NCI-H1436 treated with DMSO at 0.1 percent for 48 hours (cell line): ENCODE measurements around the gene MTUS2.

Experiments used
- DNase-seq: peaks from one replicate; lab custom pipeline; 2025; lab: John Stamatoyannopoulos, UW

Gene MTUS2

DNA sequence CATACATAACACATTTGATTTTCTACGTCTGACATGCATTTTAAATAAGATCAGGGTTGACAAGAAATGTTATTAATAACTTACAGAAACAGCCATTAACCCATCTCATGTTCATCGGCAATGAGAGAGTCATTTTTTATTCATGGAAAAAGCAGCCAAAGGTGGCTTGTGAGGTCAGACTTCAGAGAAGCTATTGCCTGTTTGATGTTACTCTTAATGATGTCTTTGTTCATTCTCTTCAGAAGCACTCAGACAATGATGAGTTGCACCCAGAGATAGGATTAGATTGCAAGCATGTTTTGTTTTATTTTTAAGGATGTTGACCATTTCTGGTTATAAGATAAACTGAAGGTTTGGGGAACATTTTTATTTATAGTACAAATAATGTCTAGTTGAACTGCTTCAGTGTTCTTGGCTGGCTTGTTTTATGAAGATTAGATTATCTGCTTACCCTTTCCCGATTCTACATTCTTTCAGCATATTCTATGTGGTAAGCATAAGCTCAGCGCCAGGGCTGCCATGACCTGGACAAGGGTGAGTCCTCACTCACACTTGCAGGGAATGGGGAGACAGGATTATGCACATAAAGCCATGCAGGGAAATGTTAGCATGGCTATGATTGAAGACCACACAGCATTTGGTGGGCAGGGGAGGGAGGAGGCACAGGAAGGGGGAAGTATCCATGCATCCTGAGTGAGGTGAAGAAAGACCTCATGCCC, 288.1 kb downstream of the MTUS2 start:
- DNase-seq, result no peak

DNA sequence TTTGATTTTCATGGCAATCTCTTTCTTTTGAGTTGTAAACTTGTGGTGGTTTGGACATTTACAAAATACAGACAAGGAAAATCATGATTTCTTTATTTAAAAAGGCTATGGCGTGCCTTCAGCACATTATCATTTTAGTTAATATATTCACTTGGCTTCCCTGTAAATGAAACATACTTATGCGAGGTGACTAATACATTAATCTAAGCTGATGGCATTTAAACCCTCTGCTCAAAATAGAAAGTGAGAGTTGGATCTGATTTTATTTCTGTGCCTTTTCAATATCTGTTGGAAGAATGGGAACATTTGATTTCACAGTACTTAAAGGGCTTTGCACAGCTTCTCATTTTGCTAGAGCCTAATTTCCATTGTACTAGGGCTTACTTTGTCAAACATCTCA, 289.8 kb downstream of the MTUS2 start:
- no peak for DNase-seq

DNA sequence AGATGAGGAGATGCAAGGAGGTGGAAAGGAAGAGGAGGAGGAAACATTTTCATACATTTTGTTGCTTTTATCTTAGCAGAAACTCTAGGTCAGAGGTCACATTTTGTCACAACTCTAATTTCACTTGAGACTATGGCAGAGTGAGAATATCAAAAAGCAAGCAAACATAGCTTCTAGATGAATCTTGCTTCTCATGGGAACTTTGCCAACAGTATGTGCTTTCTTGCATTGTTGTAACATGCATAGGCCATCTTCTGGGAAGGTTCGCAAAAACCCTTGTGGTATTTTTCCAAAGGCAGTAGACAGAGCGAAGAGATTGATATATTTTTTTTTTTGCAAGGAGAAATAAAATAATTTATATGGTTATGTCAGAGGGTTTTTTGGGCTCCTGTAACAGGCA, 291.3 kb downstream of the MTUS2 start:
- DNase-seq, result no peak

GRCh38 chr13:29115842-29116241, 295.7 kb downstream of the MTUS2 start:
- DNase-seq, result no peak

GRCh38 chr13:29117663-29118062, 297.5 kb downstream of the MTUS2 start:
- DNase-seq, result no peak

- DNase-seq, result no peak
Measured at GRCh38 chr13:29118471-29118870, 298.3 kb downstream of the MTUS2 start.

- DNase-seq, result no peak
Measured at GRCh38 chr13:29125191-29125933, 305.2 kb downstream of the MTUS2 start.

GRCh38 chr13:29125934-29126424, 305.8 kb downstream of the MTUS2 start:
- DNase-seq, result no peak

GRCh38 chr13:29129616-29130015, 309.5 kb downstream of the MTUS2 start:
- DNase-seq, result no peak

- no peak for DNase-seq
Measured at GRCh38 chr13:29131159-29131558, 311.0 kb downstream of the MTUS2 start.

- no peak for DNase-seq
Measured at GRCh38 chr13:29131881-29132668, 311.9 kb downstream of the MTUS2 start.

- no peak for DNase-seq
Measured at GRCh38 chr13:29136341-29136740, 316.2 kb downstream of the MTUS2 start.

DNA sequence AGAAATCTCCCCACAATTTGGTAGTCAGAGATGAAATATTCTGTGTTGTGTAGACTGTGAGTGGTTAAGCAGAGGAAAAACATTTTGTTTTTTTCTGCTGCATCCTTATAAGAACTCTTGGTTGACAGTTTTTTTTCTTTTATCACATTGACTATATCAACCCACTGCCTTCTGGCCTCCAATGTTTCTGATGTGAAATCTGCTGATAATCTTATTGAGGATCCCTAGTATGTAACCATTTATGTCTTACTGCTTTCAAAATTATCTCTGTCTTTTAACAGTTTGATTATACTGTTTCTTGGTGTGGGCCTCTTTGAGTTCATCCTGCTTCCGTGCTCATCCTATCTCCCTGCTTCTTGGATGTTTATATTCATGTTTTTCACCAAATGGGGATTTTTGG, 316.9 kb downstream of the MTUS2 start:
- DNase-seq, result no peak

- DNase-seq, result no peak
Measured at GRCh38 chr13:29137995-29138394, 317.9 kb downstream of the MTUS2 start.

DNA sequence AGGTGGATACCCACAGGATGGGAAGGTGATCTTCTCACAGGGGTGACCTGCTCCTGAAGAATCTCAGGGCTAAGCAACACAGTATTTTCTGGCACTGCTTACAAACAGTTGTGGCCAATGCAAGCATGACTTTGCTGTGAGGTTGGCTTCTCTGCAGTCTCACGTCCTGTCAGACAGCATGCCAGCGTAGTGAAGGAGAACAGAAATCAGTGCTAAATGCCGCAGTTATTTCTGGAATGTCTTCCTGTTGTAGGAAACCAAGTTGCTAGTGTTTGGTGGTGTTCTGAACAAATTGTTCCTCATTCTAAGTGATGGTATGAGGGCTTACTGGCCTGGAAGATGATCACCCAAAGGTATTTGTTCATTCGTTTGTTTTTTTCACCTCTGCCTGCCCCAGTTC, 320.1 kb downstream of the MTUS2 start:
- no peak for DNase-seq

DNA sequence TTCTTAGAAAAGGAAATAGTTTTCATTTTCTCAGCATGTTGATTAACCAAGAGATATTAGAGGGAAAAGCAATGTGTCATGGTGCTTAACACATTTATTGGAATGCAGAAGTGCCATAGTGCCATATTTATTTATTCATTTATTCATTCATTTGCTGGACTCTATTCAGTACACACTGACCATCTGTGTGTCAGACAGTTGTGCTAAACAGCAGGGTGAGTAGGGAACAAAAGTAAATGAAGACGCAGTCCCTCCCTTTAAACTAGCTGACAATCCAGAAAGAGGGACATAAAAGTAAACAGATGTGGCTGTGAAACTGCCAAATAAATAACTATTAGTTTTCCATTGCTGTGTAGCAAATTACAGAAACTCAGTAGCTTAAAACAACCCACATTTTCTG, 323.7 kb downstream of the MTUS2 start:
- DNase-seq, result no peak

DNA sequence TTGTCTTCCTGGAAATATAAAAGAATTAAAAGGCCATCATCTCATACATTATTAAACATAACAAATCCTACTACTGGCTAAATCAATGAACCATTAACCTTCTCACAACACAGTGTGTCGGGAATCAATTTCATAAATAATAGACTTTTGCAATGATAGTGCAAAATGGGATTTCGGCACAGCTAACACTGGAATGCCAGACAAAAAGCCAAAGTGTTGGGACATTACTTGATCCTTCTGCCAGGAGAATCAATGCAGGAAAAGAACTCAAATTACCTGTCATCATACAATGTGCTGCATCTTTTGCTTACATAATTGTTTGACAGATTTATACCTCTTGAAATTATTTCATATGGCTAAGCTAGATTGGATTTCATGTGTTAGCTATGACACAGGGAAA, 334.3 kb downstream of the MTUS2 start:
- DNase-seq, result no peak

GRCh38 chr13:29156136-29156535, 336.0 kb downstream of the MTUS2 start:
- DNase-seq, result no peak

DNA sequence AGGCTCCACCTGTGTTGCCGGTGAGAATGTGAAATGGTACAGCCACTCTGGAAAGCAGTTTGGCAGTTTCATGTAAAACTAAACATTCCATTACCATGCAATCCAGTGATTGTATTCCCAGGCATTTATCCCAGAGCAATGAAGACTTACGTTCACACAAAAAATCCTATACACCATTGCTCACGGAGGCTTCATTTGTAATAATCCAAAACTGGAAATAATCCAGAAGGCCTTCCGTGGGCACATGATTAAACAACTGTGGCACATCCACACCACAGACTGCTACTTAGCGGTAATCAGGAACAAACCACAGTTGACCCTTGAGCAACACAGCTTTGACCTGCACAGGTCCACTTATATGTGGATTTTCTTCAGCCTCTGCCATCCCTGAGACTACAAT, 339.7 kb downstream of the MTUS2 start:
- no peak for DNase-seq

DNA sequence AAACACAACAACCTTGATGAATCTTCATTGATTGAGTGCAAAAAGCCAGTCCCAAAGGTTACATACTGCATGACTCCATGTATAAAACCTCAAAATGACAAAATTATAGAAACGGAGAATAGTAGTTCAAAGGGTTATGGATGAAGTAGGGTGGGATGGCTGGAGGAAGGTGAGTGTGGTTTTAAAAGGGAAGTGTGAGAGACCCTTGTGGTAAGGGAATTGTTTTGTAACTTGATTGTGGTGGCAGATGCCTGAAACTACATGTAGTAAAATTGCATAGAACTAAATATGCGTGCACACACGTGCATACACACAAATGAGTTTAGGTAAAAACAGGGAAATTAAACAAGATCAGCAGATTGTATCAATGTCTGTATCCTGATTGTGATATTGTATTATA, 340.7 kb downstream of the MTUS2 start:
- DNase-seq, result no peak

GRCh38 chr13:29161676-29162075, 341.5 kb downstream of the MTUS2 start:
- DNase-seq, result no peak

GRCh38 chr13:29162638-29163235, 342.6 kb downstream of the MTUS2 start:
- no peak for DNase-seq
